K562 (cell line): ENCODE results near the gene DYRK1A. TPM values are rescaled to one million over a fixed set of nuclear protein-coding genes. Genes with fewer than 3 reads are reported as not detected.

Experiments
- ASH1L ChIP-seq: fragments of 450-650 bp; IDR thresholded peaks from 2 replicates; pipeline ENCODE4 v1.6.1; 2018; ENCODE audit warnings: borderline replicate concordance, mild to moderate bottlenecking, low read depth; ENCODE audit not compliant: partially characterized antibody
- CAMTA2 ChIP-seq: fragments of 250-450 bp; sonication (Bioruptor Pico); conservative IDR thresholded peaks from 2 replicates; pipeline ENCODE4 v1.5.1; 2022
- COPS2 ChIP-seq: fragments of 450-650 bp; conservative IDR thresholded peaks from 2 replicates; pipeline ENCODE4 v1.6.1; 2016; ENCODE audit warnings: mild to moderate bottlenecking, moderate library complexity
- DACH1 ChIP-seq: fragments of 450-650 bp; IDR thresholded peaks from 2 replicates; pipeline ENCODE4 v1.6.1; 2018; ENCODE audit not compliant: partially characterized antibody
- GTF2F1 ChIP-seq: IDR thresholded peaks from 2 replicates; pipeline ENCODE4 v1.6.1; 2011; ENCODE audit warnings: low read depth, low read length, improper control_type of control experiment
- HDAC6 ChIP-seq: IDR thresholded peaks from 2 replicates; pipeline ENCODE4 v1.6.1; 2012; ENCODE audit warnings: low read depth, mild to moderate bottlenecking, control low read depth, inconsistent platforms, low read length, moderate library complexity
- HLTF ChIP-seq: fragments of 450-650 bp; IDR thresholded peaks from 2 replicates; pipeline ENCODE4 v1.6.1; 2016
- MEIS2 ChIP-seq: fragments of 450-650 bp; IDR thresholded peaks from 2 replicates; pipeline ENCODE4 v1.6.1; 2014; ENCODE audit warnings: mild to moderate bottlenecking; ENCODE audit not compliant: partially characterized antibody
- NEUROD1 ChIP-seq: fragments of 150-350 bp; IDR thresholded peaks from 2 replicates; pipeline ENCODE4 v1.6.1; 2014; ENCODE audit warnings: borderline replicate concordance, low read length, low read depth; ENCODE audit not compliant: partially characterized antibody
- NFXL1 ChIP-seq: fragments of 450-650 bp; formaldehyde crosslinking; IDR thresholded peaks from 2 replicates; pipeline ENCODE4 v1.4.0; 2021; ENCODE audit warnings: mild to moderate bottlenecking
- NR2C1 ChIP-seq, 2 experiments: fragments of 450-650 bp; IDR thresholded peaks; 2 replicates each; pipeline ENCODE4 v1.6.1; 2017; ENCODE audit warnings: mild to moderate bottlenecking in 2 of 2, antibody characterized with exemption in 1 of 2, inconsistent platforms in 1 of 2, missing compliant biosample characterization in 1 of 2, missing genetic modification characterization in 1 of 2
- OTX1 ChIP-seq: fragments of 450-650 bp; formaldehyde crosslinking; IDR thresholded peaks from 2 replicates; pipeline ENCODE4 v1.4.0; 2022; ENCODE audit warnings: mild to moderate bottlenecking
- PKNOX1 ChIP-seq: fragments of 450-650 bp; IDR thresholded peaks from 2 replicates; pipeline ENCODE4 v1.6.1; 2016
- SMARCC2 ChIP-seq: fragments of 450-650 bp; IDR thresholded peaks from 2 replicates; pipeline ENCODE4 v1.6.1; 2017; ENCODE audit warnings: antibody characterized with exemption, moderate library complexity, mild to moderate bottlenecking, low read depth
- SNRNP70 ChIP-seq: fragments of 200-400 bp; formaldehyde crosslinking; optimal IDR thresholded peaks from 2 replicates; pipeline ENCODE3; 2017; ENCODE audit warnings: low read depth, low read length
- TCF7 ChIP-seq: sonication (generic); IDR thresholded peaks from 2 replicates; pipeline ENCODE4 v1.6.1; 2016; ENCODE audit warnings: antibody characterized with exemption, borderline replicate concordance
- YY1 ChIP-seq, 3 experiments: IDR thresholded peaks; 2 replicates each; pipeline ENCODE4 v1.6.1; 2011; ENCODE audit warnings: low read length in 2 of 3, mild to moderate bottlenecking in 2 of 3, moderate library complexity in 2 of 3, borderline replicate concordance in 1 of 3, control low read depth in 1 of 3, low read depth in 1 of 3; ENCODE audit not compliant: insufficient read depth in 3 of 3, insufficient replicate concordance in 2 of 3, control insufficient read depth in 1 of 3, insufficient read length in 1 of 3; ENCODE audit errors: extremely low read depth in 1 of 3
- ZNF408 ChIP-seq: fragments of 250-450 bp; sonication (Bioruptor Pico); IDR thresholded peaks from 2 replicates; pipeline ENCODE4 v1.4.0; 2020; ENCODE audit warnings: low read depth, mild to moderate bottlenecking, moderate library complexity
- ZSCAN32 ChIP-seq: fragments of 450-650 bp; formaldehyde crosslinking; IDR thresholded peaks from 2 replicates; pipeline ENCODE4 v1.4.0; 2020; ENCODE audit warnings: mild to moderate bottlenecking, moderate library complexity
- polyA plus RNA-seq, 8 experiments: library from polyadenylated mRNA; depleted of rRNA in 4 of 8; stranded (reverse) in 5 of 8; unstranded in 3 of 8; fragments of >200 nt; fragmentation: Nextera tagmentation in 2 of 8; fragmentation: Illumina TruSeq in 1 of 8; extraction: Ambion mirVana in 2 of 8; extraction: Trizol in 1 of 8; gene quantifications; 2 replicates each; pipeline versions ENCODE4 v1.2.1 to v1.2.3, GENCODE V29; 2011 to 2014; ENCODE audit warnings: inconsistent platforms in 1 of 8, missing spikeins in 1 of 8
- total RNA-seq, 7 experiments: library from RNA; depleted of rRNA in 6 of 7; stranded (reverse); fragments of >200 nt in 6 of 7; fragmentation: Illumina TruSeq in 2 of 7; extraction: Trizol in 2 of 7; gene quantifications; 2 replicates each; pipeline versions ENCODE4 v1.2.1 to v1.2.3, GENCODE V29; 2011 to 2021; ENCODE audit warnings: low replicate concordance in 1 of 7
- TF ChIP-seq, protein P1 (sequence below), 3 experiments: IDR thresholded peaks in 2 of 3; conservative IDR thresholded peaks in 1 of 3; 2 replicates each; pipeline ENCODE4 v1.5.1; 2011 to 2012; ENCODE audit warnings: low read length in 3 of 3, mild to moderate bottlenecking in 3 of 3, control low read depth in 2 of 3, improper control_type of control experiment in 1 of 3, inconsistent platforms in 1 of 3, low read depth in 1 of 3, mixed read lengths in 1 of 3, moderate library complexity in 1 of 3; ENCODE audit not compliant: insufficient read depth in 2 of 3
- TF ChIP-seq, protein P2 (sequence below): sonication (generic); formaldehyde crosslinking; IDR thresholded peaks from 2 replicates; pipeline ENCODE4 v1.8.0; 2022; ENCODE audit warnings: mild to moderate bottlenecking, missing genetic modification reagents
- TF ChIP-seq, protein P3 (sequence below): fragments of 450-650 bp; IDR thresholded peaks from 2 replicates; pipeline ENCODE4 v1.6.1; 2017; ENCODE audit warnings: mild to moderate bottlenecking, moderate library complexity
- TF ChIP-seq, protein P4 (sequence below): IDR thresholded peaks from 2 replicates; pipeline ENCODE4 v1.6.1; 2016; ENCODE audit warnings: missing genetic modification characterization, missing compliant biosample characterization

The DYRK1A gene
- total and polyA plus RNA-seq, 9 of the 15 experiments (the other 6 are each of a cell fraction or from before 2014, with no cell fraction given) = 3.7 to 64.8 (median 42.3) TPM

- peak; percentile 56; the same call in 1 of the 2 replicates for TF ChIP-seq SMARCC2
- no peak for TF ChIP-seq COPS2
- peak; percentile 94; the same call in 1 of the 2 replicates for TF ChIP-seq HLTF
- TF ChIP-seq, protein P1, sequence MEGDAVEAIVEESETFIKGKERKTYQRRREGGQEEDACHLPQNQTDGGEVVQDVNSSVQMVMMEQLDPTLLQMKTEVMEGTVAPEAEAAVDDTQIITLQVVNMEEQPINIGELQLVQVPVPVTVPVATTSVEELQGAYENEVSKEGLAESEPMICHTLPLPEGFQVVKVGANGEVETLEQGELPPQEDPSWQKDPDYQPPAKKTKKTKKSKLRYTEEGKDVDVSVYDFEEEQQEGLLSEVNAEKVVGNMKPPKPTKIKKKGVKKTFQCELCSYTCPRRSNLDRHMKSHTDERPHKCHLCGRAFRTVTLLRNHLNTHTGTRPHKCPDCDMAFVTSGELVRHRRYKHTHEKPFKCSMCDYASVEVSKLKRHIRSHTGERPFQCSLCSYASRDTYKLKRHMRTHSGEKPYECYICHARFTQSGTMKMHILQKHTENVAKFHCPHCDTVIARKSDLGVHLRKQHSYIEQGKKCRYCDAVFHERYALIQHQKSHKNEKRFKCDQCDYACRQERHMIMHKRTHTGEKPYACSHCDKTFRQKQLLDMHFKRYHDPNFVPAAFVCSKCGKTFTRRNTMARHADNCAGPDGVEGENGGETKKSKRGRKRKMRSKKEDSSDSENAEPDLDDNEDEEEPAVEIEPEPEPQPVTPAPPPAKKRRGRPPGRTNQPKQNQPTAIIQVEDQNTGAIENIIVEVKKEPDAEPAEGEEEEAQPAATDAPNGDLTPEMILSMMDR (IDR thresholded peaks at IDR 0.05 in 2 of 3, conservative IDR thresholded peaks at IDR 0.05 in 1 of 3; ENCODE audit: insufficient read depth in 2 of 3, low read depth in 1 of 3, low read length in 3 of 3) = no peak
- no peak for TF ChIP-seq ZSCAN32
- no peak for TF ChIP-seq SNRNP70
- TF ChIP-seq NR2C1 (IDR thresholded peaks at IDR 0.05) = no peak
- TF ChIP-seq NR2C1 (tag; IDR thresholded peaks at IDR 0.05) = no peak
- TF ChIP-seq, protein P2, sequence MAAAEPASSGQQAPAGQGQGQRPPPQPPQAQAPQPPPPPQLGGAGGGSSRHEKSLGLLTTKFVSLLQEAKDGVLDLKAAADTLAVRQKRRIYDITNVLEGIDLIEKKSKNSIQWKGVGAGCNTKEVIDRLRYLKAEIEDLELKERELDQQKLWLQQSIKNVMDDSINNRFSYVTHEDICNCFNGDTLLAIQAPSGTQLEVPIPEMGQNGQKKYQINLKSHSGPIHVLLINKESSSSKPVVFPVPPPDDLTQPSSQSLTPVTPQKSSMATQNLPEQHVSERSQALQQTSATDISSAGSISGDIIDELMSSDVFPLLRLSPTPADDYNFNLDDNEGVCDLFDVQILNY (CRISPR knock-in tag) = no peak
- peak; percentile 48 for TF ChIP-seq ASH1L
- TF ChIP-seq ZNF408 (CRISPR knock-in tag) = no peak
- TF ChIP-seq, protein P3, sequence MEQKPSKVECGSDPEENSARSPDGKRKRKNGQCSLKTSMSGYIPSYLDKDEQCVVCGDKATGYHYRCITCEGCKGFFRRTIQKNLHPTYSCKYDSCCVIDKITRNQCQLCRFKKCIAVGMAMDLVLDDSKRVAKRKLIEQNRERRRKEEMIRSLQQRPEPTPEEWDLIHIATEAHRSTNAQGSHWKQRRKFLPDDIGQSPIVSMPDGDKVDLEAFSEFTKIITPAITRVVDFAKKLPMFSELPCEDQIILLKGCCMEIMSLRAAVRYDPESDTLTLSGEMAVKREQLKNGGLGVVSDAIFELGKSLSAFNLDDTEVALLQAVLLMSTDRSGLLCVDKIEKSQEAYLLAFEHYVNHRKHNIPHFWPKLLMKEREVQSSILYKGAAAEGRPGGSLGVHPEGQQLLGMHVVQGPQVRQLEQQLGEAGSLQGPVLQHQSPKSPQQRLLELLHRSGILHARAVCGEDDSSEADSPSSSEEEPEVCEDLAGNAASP = no peak
- no peak for TF ChIP-seq CAMTA2 (CRISPR knock-in tag)
- TF ChIP-seq OTX1 = no peak
- TF ChIP-seq NEUROD1 = no peak
- TF ChIP-seq GTF2F1 = no peak
- TF ChIP-seq, protein P4, sequence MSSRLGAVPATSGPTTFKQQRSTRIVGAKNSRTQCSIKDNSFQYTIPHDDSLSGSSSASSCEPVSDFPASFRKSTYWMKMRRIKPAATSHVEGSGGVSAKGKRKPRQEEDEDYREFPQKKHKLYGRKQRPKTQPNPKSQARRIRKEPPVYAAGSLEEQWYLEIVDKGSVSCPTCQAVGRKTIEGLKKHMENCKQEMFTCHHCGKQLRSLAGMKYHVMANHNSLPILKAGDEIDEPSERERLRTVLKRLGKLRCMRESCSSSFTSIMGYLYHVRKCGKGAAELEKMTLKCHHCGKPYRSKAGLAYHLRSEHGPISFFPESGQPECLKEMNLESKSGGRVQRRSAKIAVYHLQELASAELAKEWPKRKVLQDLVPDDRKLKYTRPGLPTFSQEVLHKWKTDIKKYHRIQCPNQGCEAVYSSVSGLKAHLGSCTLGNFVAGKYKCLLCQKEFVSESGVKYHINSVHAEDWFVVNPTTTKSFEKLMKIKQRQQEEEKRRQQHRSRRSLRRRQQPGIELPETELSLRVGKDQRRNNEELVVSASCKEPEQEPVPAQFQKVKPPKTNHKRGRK (tag) = no peak
- TF ChIP-seq DACH1 = no peak
- TF ChIP-seq HDAC6 = no peak
- TF ChIP-seq YY1 (IDR thresholded peaks at IDR 0.05; ENCODE audit: borderline replicate concordance in 1 of 3, control insufficient read depth in 1 of 3, extremely low read depth in 1 of 3, insufficient read depth in 3 of 3, insufficient read length in 1 of 3, insufficient replicate concordance in 2 of 3, low read depth in 1 of 3, low read length in 2 of 3) = no peak
- TF ChIP-seq TCF7 = no peak
- peak; percentile 53 for TF ChIP-seq MEIS2
- peak; percentile 80 for TF ChIP-seq PKNOX1
- TF ChIP-seq NFXL1 (CRISPR knock-in tag) = no peak
Observed at GRCh38 chr21:37378700-37379139, 12.1 kb downstream of the DYRK1A start (continued).
